GM13976 (cell line): ENCODE measurements around the gene NCS1.

Experiments
- DNase-seq: peaks from one replicate; pipeline ENCODE4 v3.0.0; 2012; ENCODE audit warnings: low spot score
- CTCF ChIP-seq: IDR thresholded peaks from 2 replicates; pipeline ENCODE4 v1.5.1; 2012; ENCODE audit warnings: borderline replicate concordance, mild to moderate bottlenecking; ENCODE audit not compliant: insufficient read depth; ENCODE audit errors: extremely low read depth, missing control alignments, control extremely low read depth
- in situ Hi-C: fragments of 300-500 bp; cut with MboI; formaldehyde crosslinking; loops from one replicate; pipeline ENCODE4 v1.12.0; 2022; ENCODE audit warnings: low sequenced_read_pairs, mixed read lengths, inconsistent platforms; ENCODE audit not compliant: unreplicated experiment

NCS1 gene

GRCh38 chr9:130222833-130223232 lies 50.6 kb downstream of the NCS1 start:
- no peak for DNase-seq
- in situ Hi-C loops = no loop called here
- TF ChIP-seq CTCF = no peak

- TF ChIP-seq CTCF = no peak
- in situ Hi-C loops = no loop called here
- DNase-seq = no peak
These were observed 52.9 kb downstream of the NCS1 start for GRCh38 chr9:130225071-130225470.

- no peak for TF ChIP-seq CTCF
- in situ Hi-C loops = no loop called here
These were observed 53.4 kb downstream of the NCS1 start for GRCh38 chr9:130225586-130225985.

GRCh38 chr9:130226112-130226511 lies 53.9 kb downstream of the NCS1 start:
- DNase-seq = no peak
- no peak for TF ChIP-seq CTCF
- in situ Hi-C loops = no loop called here

More at GRCh38 chr9:130225586-130225985, 53.4 kb downstream of the NCS1 start:
- DNase-seq = no peak

- in situ Hi-C loops = no loop called here
- no peak for TF ChIP-seq CTCF
- DNase-seq = no peak
These were observed 55.6 kb downstream of the NCS1 start for GRCh38 chr9:130227833-130228232.

- in situ Hi-C loops = loop anchor here (10.0 kb wide), 1 partner anchor 115 kb away; no protein-coding TSS in a partner anchor
- no peak for DNase-seq
- no peak for TF ChIP-seq CTCF
These were observed 57.6 kb downstream of the NCS1 start for GRCh38 chr9:130229759-130230158.

GRCh38 chr9:130230631-130231030 lies 58.4 kb downstream of the NCS1 start:
- no peak for TF ChIP-seq CTCF
- no peak for DNase-seq
- in situ Hi-C loops = loop anchor here (10.0 kb wide), 1 partner anchor 116 kb away; no protein-coding TSS in a partner anchor
